ENCODE results near the gene TECPR1.

DNA sequence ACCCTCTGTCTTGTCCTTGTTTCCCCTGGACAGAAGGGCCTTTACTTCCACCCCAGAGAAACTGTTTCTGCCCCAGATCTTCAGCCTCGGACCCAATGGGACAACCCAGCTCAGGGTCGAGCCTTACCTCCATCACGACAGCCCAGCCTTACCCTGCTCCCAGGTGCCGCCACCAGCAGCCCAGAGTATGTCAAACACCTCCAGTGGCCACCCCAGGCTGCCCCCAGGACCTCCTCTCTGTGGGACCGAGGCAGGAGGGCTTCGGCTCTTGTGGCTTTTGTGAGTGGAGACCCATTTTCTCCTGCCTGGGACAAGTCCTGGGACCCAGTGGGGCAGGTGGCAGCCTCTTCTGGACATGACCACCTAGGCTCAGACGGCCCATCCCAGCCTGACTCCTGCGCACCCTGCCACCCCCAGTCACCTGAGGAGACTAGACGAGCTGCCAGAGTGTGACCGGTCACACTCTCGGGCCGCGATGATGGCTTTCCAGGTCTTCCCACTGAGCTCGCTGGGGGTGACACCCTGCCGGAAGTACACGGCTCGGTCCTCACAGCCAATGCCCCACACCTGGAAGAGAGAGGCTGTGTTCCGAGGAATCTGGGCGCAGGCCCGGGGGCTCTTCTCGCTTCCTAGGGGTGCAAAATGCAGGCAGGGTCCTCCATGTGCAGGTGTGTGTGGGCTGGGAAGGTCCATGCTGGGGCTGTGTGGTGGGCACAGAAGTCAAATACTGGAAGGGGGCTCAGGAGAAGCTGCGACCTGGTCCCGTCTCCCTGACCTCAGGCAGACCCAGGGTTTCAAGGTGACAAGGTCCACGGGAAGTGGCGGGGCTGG is 15.5 kb downstream of the TECPR1 start:
- TF ChIP-seq, protein P1, sequence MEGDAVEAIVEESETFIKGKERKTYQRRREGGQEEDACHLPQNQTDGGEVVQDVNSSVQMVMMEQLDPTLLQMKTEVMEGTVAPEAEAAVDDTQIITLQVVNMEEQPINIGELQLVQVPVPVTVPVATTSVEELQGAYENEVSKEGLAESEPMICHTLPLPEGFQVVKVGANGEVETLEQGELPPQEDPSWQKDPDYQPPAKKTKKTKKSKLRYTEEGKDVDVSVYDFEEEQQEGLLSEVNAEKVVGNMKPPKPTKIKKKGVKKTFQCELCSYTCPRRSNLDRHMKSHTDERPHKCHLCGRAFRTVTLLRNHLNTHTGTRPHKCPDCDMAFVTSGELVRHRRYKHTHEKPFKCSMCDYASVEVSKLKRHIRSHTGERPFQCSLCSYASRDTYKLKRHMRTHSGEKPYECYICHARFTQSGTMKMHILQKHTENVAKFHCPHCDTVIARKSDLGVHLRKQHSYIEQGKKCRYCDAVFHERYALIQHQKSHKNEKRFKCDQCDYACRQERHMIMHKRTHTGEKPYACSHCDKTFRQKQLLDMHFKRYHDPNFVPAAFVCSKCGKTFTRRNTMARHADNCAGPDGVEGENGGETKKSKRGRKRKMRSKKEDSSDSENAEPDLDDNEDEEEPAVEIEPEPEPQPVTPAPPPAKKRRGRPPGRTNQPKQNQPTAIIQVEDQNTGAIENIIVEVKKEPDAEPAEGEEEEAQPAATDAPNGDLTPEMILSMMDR (IDR thresholded peaks at IDR 0.05; ENCODE audit: low read length): no peak
- TF ChIP-seq EZH2 (IDR thresholded peaks at IDR 0.05; ENCODE audit: borderline replicate concordance, low read length): no peak
